Measurements from ENCODE around the gene TOE1.
"Not testable (repeated sequence)": the region's sequence is repeated elsewhere in the genome, so short reads cannot be mapped to it uniquely, and the experiment has no call there.

Gene TOE1

GRCh38 chr1:45355683-45356082 is 15.7 kb downstream of the TOE1 start:
- DNase-seq, result no peak

- DNase-seq, result no peak
Measured at GRCh38 chr1:45356186-45356585, 16.2 kb downstream of the TOE1 start.

- peak; percentile 36 for DNase-seq
Measured at GRCh38 chr1:45359882-45360513, 20.0 kb downstream of the TOE1 start.

GRCh38 chr1:45360981-45361380 is 21.0 kb downstream of the TOE1 start:
- DNase-seq, result not testable (repeated sequence)

- no peak for DNase-seq
Measured at GRCh38 chr1:45364294-45364693, 24.3 kb downstream of the TOE1 start.

GRCh38 chr1:45365051-45365450 is 25.1 kb downstream of the TOE1 start:
- no peak for DNase-seq

GRCh38 chr1:45370575-45370974 is 30.6 kb downstream of the TOE1 start:
- DNase-seq, result no peak

GRCh38 chr1:45373573-45373972 is 33.6 kb downstream of the TOE1 start:
- DNase-seq, result no peak

GRCh38 chr1:45375104-45376090 is 35.4 kb downstream of the TOE1 start:
- no peak for DNase-seq

- no peak for DNase-seq
Measured at GRCh38 chr1:45378184-45378583, 38.2 kb downstream of the TOE1 start.

- DNase-seq, result no peak
Measured at GRCh38 chr1:45379524-45379923, 39.6 kb downstream of the TOE1 start.

- DNase-seq, result no peak
Measured at GRCh38 chr1:45380125-45380524, 40.2 kb downstream of the TOE1 start.

GRCh38 chr1:45380730-45381129 is 40.8 kb downstream of the TOE1 start:
- DNase-seq, result no peak

GRCh38 chr1:45381243-45381642 is 41.3 kb downstream of the TOE1 start:
- no peak for DNase-seq

GRCh38 chr1:45383191-45383590 is 43.2 kb downstream of the TOE1 start:
- DNase-seq, result no peak

GRCh38 chr1:45384213-45384612 is 44.2 kb downstream of the TOE1 start:
- not testable (repeated sequence) for DNase-seq

GRCh38 chr1:45385302-45385701 is 45.3 kb downstream of the TOE1 start:
- DNase-seq, result no peak

GRCh38 chr1:45386219-45386618 is 46.2 kb downstream of the TOE1 start:
- no peak for DNase-seq

Measured in activated CD4-positive, alpha-beta T cell treated with anti-CD3 and anti-CD28 coated beads, Interleukin-2, amount 50 U/mL, for 1 hour (primary cell).